ENCODE measurements around the gene KDR. TPM values are rescaled to one million over a fixed set of nuclear protein-coding genes. Genes with fewer than 3 reads are reported as not detected.

Gene KDR
- polyA plus RNA-seq, 1 experiment, result not detected

DNA sequence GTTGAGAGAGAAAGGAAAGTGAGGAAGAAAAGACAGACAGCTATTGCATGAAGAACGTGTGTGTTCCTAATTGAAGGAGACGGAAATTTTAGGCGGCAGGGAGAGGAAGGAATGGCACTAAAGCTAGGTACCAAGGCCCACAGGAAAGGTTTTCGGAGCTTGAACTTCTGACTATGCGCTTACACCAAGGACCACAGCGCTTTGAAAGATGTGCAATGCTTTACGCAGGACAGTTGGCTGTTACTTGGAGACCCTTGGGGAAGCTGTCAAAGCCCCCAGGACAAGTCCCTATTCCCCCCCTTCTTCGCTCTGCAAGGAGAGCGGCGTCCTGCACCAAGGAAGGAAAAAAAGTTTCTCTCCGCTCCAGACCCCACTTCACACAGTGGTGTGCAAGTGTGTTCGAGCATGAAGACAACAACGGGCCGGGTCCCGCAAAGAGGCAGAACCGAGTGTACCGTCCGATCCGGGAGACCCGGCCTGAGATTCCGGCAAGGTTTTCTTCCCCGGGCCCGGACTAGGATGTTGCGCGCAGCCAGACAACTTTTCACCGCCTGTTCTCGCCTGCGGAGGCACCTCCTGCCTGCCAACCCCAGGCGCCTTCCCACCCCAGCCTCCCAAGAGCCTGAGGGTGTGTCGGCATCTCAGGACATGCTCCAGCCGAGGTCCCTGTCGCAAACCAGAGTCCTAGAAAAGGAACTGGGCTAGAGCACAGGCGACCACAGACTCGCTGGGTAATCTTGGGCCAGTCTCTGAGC lies 896 bp downstream of the KDR start:
- ChIA-PET CTCF (no interaction called here), POLR2A (no interaction called here)
- Histone ChIP-seq H3K27me3 (ENCODE audit: control insufficient read depth, insufficient read depth, low read length) (peaks cover 20% of the 10 kb centered on the region), H3K36me3 (ENCODE audit: control insufficient read depth, insufficient read depth, low read length) (no peaks in the 10 kb centered on the region), H3K4me3 (ENCODE audit: low read depth, low read length) (no peak overlapping the region)
- DNase-seq (ENCODE audit: low read depth), result no peak
- TF ChIP-seq, protein P1, sequence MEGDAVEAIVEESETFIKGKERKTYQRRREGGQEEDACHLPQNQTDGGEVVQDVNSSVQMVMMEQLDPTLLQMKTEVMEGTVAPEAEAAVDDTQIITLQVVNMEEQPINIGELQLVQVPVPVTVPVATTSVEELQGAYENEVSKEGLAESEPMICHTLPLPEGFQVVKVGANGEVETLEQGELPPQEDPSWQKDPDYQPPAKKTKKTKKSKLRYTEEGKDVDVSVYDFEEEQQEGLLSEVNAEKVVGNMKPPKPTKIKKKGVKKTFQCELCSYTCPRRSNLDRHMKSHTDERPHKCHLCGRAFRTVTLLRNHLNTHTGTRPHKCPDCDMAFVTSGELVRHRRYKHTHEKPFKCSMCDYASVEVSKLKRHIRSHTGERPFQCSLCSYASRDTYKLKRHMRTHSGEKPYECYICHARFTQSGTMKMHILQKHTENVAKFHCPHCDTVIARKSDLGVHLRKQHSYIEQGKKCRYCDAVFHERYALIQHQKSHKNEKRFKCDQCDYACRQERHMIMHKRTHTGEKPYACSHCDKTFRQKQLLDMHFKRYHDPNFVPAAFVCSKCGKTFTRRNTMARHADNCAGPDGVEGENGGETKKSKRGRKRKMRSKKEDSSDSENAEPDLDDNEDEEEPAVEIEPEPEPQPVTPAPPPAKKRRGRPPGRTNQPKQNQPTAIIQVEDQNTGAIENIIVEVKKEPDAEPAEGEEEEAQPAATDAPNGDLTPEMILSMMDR (IDR thresholded peaks at IDR 0.05; ENCODE audit: insufficient read depth, low read depth, low read length), result no peak

DNA sequence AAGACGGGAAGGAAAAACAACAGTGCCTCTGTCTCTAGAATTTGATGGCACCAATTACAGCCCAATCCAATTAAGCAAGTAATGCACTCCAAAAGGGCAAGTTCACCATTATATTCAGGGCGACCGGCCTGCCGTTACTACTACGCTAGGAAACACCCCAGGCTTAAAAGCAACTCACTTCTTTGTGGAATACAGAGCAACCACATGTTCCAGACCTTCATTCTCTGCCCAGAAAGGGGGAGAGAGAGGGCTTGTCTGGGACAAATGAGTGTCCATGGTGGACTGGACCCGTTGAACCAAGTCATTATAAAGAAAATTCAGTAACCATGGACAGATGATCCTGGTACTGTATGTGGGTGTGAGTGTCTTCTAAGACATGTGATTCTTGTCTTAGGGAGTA lies 1.6 kb downstream of the KDR start:
- H3K27me3 ChIP-seq (ENCODE audit: control insufficient read depth, insufficient read depth, low read length), result peaks cover 20% of the 10 kb centered on the region
- DNase-seq (ENCODE audit: low read depth), result no peak
- TF ChIP-seq, protein P1 (IDR thresholded peaks at IDR 0.05; ENCODE audit: insufficient read depth, low read depth, low read length), result no peak
- POLR2A ChIA-PET, result no interaction called here
- CTCF ChIA-PET, result no interaction called here
- H3K4me3 ChIP-seq (ENCODE audit: low read depth, low read length), result no peak overlapping the region
- H3K36me3 ChIP-seq (ENCODE audit: control insufficient read depth, insufficient read depth, low read length), result no peaks in the 10 kb centered on the region

DNA sequence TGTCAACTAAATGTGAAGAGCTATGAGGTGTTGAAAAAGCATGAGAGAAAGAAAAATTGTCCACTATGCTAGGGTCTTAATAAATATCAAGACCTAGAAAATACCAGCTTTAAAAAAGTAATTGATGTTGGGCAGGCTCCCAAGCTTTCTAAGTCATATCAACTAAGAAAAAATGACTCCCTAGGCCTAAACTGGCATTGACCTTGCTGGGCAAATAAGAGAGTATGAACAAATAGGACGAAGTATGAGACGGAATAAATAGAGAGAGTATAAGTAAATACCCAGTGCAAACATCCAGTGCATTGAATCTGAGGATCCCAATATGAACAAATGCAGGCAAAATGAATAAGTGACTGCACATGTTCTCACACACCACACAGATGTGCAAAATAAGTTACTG lies 3.2 kb downstream of the KDR start:
- ChIA-PET POLR2A (no interaction called here), CTCF (no interaction called here)
- DNase-seq (ENCODE audit: low read depth), result no peak
- no peak overlapping the region for H3K4me3 ChIP-seq (ENCODE audit: low read depth, low read length)
- H3K27me3 ChIP-seq (ENCODE audit: control insufficient read depth, insufficient read depth, low read length), result peaks cover 20% of the 10 kb centered on the region
- TF ChIP-seq, protein P1 (IDR thresholded peaks at IDR 0.05; ENCODE audit: insufficient read depth, low read depth, low read length), result no peak
- no peaks in the 10 kb centered on the region for H3K36me3 ChIP-seq (ENCODE audit: control insufficient read depth, insufficient read depth, low read length)

DNA sequence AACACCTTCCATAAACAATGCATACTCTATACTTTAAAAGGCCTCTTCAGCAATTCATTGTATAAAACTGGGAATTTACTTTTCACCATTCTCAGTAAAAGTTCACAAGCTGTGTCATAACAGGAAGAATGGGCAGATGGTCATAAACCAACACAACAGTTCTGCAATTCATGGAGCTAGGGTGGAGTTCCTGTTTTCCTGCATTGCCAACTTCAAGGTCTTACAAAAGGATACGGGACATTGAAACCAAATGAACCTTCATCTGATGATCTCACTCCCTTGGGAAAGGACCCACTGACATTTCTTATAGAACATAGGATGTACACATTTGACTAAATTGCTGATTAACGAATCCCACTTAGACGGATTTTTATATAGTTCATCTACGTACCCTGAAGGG lies 4.1 kb downstream of the KDR start:
- Histone ChIP-seq H3K4me3 (ENCODE audit: low read depth, low read length) (no peak overlapping the region), H3K27me3 (ENCODE audit: control insufficient read depth, insufficient read depth, low read length) (peaks cover 19% of the 10 kb centered on the region), H3K36me3 (ENCODE audit: control insufficient read depth, insufficient read depth, low read length) (no peaks in the 10 kb centered on the region)
- CTCF ChIA-PET, result no interaction called here
- no peak for DNase-seq (ENCODE audit: low read depth)
- POLR2A ChIA-PET, result no interaction called here
- TF ChIP-seq, protein P1 (IDR thresholded peaks at IDR 0.05; ENCODE audit: insufficient read depth, low read depth, low read length), result no peak

DNA sequence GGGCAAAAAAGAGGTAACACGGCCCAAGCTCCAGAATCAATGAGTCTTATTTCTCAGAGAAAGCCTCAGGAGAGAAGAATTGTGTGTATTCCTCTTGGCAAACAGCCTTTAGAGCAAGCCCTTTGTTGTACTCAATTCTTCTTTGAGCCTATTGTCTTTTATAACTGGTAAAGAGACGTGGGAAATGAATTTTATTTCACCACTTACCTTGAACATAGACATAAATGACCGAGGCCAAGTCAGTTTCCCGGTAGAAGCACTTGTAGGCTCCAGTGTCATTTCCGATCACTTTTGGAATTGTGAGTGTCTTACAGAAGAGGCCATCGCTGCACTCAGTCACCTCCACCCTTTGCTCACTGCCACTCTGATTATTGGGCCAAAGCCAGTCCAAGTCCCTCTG lies 7.0 kb downstream of the KDR start:
- ChIA-PET POLR2A (no interaction called here), CTCF (no interaction called here)
- Histone ChIP-seq H3K36me3 (ENCODE audit: control insufficient read depth, insufficient read depth, low read length) (no peaks in the 10 kb centered on the region), H3K27me3 (ENCODE audit: control insufficient read depth, insufficient read depth, low read length) (no peaks in the 10 kb centered on the region; the same call in 1 of the 2 replicates), H3K4me3 (ENCODE audit: low read depth, low read length) (no peak overlapping the region)
- DNase-seq (ENCODE audit: low read depth), result no peak
- TF ChIP-seq, protein P1 (IDR thresholded peaks at IDR 0.05; ENCODE audit: insufficient read depth, low read depth, low read length), result no peak

All from BJ (cell line).